HL-60/S4 treated with retinoic acid at 250 ng/mL for 4 days and 3 days (cell line): Measurements from ENCODE around the gene APEX2.
"Not testable (repeated sequence)": the region's sequence is repeated elsewhere in the genome, so short reads cannot be mapped to it uniquely, and the experiment has no call there.

ENCODE experiments used
- in situ Hi-C: fragments of 300-500 bp; cut with MboI; formaldehyde crosslinking; loops from 2 replicates; pipeline ENCODE4 v1.7.0; 2022; ENCODE audit warnings: low sequenced_read_pairs

The APEX2 gene

GRCh38 chrX:54999717-55000598 lies at the start of gene APEX2:
Gene APEX2 (plus strand): TSS chrX:55000363. CDS start chrX:55000423, 60 bp downstream.
- in situ Hi-C loops: no loop called here

- in situ Hi-C loops: no loop called here
Observed at GRCh38 chrX:54950730-54951375, 49.3 kb upstream of the APEX2 start.

DNA sequence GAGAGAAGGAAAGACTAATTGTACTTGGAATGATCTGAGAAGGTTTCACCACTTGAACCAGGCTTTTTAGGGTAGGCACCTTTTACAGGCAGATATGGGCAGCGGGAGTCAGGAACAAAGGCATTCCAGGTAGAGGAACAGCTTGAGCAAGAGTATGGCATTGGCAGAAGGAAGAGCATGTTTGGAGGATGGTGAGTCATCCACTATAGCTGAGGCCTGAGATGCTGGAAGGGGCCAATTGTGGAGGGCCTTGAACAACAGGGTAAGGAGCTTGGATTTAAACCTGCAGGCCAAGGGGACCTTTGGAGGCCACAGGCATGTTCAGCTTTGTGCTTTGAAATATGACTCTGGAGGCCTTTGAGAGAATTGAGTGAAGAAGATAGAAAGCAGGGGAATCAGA lies 38.4 kb upstream of the APEX2 start:
- in situ Hi-C loops: no loop called here

- in situ Hi-C loops: no loop called here
Observed at GRCh38 chrX:54964766-54965497, 35.2 kb upstream of the APEX2 start.

DNA sequence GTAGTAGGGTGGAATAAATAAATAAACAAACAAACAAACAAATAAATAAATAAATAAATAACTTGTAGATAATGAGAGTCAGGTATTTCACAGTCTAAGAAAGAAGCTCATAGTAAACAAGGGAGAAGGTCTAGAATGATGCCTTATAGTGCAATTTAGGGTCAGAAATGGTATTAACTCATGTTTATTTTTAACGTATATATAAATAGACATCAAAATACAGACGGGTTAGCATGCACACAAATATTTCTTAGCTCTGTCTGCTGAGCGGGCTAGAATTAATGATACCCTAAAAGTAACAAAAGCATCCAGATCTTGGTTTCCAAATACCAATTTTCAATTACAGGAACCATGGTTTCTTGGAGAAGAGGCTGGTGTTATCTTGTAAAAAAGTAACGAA lies 22.8 kb upstream of the APEX2 start:
- in situ Hi-C loops: no loop called here

GRCh38 chrX:54978448-54978847 lies 21.7 kb upstream of the APEX2 start:
- in situ Hi-C loops: no loop called here

- in situ Hi-C loops: no loop called here
Observed at GRCh38 chrX:54979432-54979831, 20.7 kb upstream of the APEX2 start.

DNA sequence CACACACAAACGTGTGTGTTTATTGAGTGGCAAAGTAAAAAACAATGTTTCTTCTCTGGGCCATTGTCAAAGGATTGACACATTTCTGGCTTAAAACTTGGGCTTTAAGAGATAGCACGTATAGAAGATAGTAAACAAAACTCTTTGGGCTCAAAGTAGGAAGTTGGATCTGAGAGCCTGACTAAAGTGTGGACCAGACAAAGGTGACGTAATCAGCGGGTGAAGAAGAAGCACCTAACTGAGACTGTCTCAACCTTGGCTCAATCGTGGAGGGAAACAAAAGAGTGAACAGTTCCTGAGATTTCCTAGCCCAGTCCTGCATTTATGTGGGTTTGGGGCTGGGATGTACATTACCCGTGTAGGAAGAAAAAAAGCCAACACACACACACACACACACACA lies 19.8 kb upstream of the APEX2 start:
- in situ Hi-C loops: no loop called here

DNA sequence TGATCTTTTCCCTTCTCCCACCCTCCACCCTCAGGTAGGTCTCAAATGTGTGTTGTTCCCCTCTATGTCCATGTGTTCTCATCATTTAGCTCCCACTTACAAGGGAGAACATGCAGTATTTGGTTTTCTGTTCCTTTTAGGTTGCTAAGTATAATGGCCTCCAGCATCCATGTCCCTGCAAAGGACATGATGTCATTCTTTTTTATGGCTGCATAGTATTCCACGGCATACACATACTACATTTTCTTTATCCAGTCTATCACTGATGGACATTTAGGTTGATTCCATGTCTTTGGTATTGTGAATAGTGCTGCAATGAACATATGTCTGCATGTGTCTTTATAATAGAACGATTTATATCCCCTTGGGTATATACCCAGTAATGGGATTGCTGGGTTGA lies 16.9 kb upstream of the APEX2 start:
- in situ Hi-C loops: not testable (repeated sequence)

DNA sequence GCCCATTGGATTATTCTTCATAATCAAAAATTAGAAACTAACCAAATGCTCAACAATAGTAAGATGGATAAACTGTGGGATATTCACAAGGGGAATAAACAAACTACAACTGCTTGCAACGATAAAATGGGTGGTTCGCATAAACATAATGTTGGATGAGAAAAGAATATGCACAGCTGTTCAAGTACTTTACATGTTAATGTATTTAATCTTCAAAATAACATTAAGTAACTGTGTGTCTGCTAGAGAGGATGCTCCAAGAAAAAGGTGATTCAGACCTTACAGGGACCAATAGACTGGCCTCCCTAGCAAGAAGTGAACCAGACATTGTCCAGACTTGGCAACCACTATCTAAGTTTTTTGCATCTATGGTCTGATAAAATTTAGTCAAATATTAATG lies 8.5 kb upstream of the APEX2 start:
- in situ Hi-C loops: no loop called here

DNA sequence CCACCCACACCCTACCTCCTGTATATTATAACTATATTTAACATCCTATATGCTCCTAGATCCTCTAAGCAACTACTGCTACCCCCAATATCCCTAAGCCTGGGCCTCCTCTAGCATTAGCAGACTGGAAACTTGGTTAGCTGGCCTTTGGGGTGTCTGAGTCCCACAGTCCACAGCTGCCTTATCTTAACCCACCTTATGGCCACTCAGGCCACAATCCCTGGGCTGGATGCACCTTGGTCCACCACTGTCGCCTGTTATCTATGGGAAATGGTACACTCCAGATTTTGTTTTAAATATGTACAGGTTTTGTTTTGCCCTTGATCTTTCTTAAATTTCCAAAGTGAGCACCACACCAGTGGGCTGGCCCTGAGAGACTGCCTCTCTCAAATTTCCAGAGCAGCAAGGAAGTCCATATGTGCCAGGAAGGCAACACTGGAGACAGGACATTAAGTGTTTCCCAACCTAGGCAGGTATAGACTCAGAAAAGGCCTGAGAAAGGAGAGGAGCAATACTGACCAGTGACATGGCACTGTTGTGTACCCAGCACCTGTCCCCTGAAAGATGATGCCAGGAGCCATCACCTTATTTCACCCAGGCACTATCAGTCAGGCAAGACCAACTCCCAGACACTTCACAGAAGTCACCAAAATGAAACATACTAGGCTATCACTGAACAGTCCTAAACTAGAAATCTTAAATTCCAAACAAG lies 7.1 kb upstream of the APEX2 start:
- in situ Hi-C loops: no loop called here

- in situ Hi-C loops: no loop called here
Observed at GRCh38 chrX:54994099-54994498, 6.1 kb upstream of the APEX2 start, which contains the start of gene PFKFB1. Gene PFKFB1 (minus strand): TSS chrX:54994188. CDS start chrX:54994007, 181 bp downstream.

GRCh38 chrX:54994668-54995351 lies 5.4 kb upstream of the APEX2 start:
- in situ Hi-C loops: no loop called here

GRCh38 chrX:54995621-54996020 lies 4.5 kb upstream of the APEX2 start:
- in situ Hi-C loops: no loop called here

DNA sequence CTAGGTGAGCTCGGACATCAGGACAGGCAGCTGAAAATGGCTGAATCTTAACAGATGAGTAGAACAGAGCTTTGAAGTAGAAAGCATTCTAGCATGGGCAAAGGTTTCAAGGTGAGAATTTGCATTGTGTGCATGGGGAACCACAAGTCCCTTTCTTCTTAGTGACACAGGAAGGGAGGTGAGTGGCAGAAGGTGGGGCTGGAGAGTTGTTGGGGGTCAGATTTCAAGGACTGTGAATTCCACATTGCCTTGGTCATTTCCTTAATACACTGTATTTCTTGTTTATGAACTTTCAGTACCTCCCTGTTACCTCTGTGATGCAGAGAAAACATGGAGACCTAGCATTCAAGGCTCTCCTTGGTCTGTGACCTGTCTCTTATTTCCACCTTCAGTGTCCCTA lies 4.1 kb downstream of the APEX2 start:
- in situ Hi-C loops: no loop called here

DNA sequence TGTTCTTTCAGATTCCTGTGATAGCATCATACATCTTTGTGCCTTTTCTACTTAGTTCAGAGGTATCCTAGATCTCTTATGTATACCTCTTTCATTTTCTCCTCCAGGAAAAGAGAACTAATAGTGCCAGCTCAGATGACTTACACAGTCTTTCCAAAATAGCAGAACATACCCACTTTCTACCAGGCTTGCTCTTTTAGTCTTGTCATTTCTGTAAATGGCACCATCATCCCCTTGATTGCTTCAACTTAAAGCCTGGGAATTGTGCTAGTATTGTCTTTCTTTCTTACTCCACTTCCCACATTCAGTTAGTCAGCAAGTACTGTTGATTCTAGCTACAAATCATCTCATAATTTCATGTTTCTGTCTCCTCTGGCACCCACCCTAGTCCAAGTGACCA lies 5.1 kb downstream of the APEX2 start:
- in situ Hi-C loops: no loop called here

GRCh38 chrX:55006827-55007621 lies 6.9 kb downstream of the APEX2 start:
- in situ Hi-C loops: no loop called here

GRCh38 chrX:55007656-55008055 lies 7.5 kb downstream of the APEX2 start:
- in situ Hi-C loops: no loop called here

DNA sequence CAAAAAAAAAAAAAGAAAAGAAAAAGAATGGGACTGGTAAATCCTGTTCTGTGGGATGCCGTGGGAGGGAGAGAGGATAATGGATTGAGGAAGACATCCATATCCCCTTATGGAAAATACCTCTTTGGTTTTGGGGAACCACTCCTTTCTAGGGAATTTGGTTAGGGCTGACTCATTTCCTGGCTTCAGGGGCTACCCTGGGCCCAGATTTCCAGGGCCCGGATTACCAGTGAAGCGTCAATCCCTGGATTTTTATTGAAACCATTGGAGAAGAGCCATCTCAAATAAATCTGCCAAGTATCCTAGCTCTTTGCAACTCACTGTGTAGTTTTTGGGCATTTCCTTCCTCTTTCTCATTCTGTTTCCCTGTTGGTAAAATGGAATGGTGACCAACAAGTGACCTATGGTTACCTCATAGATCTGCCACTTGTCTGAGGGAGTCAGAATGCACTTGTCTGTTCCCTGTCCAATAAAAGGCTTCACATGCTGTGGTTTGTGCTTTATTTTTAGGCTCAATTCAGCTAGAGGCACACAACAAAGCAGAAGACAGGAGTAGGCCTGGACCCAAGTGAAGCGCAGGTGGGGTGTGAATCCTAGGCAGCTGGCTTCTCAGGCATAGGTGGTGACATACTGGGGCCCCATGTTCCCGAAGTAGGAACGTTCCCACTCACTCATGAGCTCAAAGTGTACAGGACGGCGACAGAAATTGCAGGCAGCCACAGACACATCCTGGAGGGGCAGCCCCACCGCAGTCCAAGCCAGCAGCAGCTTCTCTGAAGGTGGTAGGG lies 8.6 kb downstream of the APEX2 start:
- in situ Hi-C loops: no loop called here
